ENCODE data around the gene ADCK2.
"Not testable (repeated sequence)": the region's sequence is repeated elsewhere in the genome, so short reads cannot be mapped to it uniquely, and the experiment has no call there.

The ADCK2 gene

DNA sequence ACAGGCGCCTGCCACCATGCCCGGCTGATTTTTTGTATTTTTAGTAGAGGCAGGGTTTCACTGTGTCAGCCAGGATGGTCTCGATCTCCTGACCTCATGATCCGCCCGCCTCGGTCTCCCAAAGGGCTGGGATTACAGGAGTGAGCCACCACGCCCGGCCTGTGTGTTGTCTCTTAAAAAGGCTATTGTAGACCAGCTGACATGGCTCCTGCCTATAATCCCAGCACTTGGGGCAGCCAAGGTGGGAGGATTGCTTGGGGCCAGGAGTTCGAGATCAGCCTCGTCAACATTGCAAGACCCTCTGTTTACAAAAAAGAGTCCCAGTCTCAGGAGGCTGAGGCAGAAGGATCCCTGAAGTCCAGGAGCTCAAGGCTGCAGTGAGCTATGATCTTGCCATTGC is 21.1 kb downstream of the ADCK2 start:
- not testable (repeated sequence) for H3K27me3 ChIP-seq (replicated peaks; ENCODE audit: control insufficient read depth, insufficient read depth, low read length, poor library complexity, severe bottlenecking); H3K27ac ChIP-seq (ENCODE audit: insufficient read depth, low read length, poor library complexity, severe bottlenecking); DNase-seq; H3K4me3 ChIP-seq (ENCODE audit: insufficient read depth, low read depth, low read length, poor library complexity, severe bottlenecking); H3K9me3 ChIP-seq (ENCODE audit: control insufficient read depth, low read length)
- H3K4me1 ChIP-seq (ENCODE audit: control insufficient read depth, insufficient read depth, low read length, poor library complexity, severe bottlenecking) = peaks cover 18% of the 10 kb centered on the region
- H3K36me3 ChIP-seq (ENCODE audit: control insufficient read depth, insufficient read depth, low read length) = peaks cover 16% of the 10 kb centered on the region

DNA sequence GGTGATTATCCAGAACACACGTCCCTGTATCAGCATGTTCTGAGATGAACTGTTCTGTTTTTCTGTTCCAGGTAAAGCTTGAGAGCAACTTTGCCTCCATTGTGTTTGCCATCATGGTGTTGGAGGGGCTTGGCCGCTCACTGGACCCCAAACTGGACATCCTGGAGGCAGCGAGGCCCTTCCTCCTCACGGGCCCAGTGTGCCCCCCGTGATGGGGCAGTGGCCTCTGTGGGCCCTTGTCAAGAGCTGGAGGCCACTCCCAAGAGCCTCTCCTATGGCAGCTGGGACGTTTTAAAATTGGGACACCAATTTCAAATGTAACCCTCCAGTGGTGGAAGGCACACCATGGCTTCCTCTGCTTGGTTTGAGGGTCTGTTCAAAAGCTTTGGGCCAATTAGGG is 21.8 kb downstream of the ADCK2 start:
- DNase-seq = no peak
- Histone ChIP-seq H3K27me3 (replicated peaks; ENCODE audit: control insufficient read depth, insufficient read depth, low read length, poor library complexity, severe bottlenecking) (no peaks in the 10 kb centered on the region), H3K9me3 (ENCODE audit: control insufficient read depth, low read length) (no peaks in the 10 kb centered on the region), H3K27ac (ENCODE audit: insufficient read depth, low read length, poor library complexity, severe bottlenecking) (no peak overlapping the region), H3K4me1 (ENCODE audit: control insufficient read depth, insufficient read depth, low read length, poor library complexity, severe bottlenecking) (peaks cover 18% of the 10 kb centered on the region), H3K36me3 (ENCODE audit: control insufficient read depth, insufficient read depth, low read length) (peaks cover 11% of the 10 kb centered on the region), H3K4me3 (ENCODE audit: insufficient read depth, low read depth, low read length, poor library complexity, severe bottlenecking) (no peak overlapping the region)

DNA sequence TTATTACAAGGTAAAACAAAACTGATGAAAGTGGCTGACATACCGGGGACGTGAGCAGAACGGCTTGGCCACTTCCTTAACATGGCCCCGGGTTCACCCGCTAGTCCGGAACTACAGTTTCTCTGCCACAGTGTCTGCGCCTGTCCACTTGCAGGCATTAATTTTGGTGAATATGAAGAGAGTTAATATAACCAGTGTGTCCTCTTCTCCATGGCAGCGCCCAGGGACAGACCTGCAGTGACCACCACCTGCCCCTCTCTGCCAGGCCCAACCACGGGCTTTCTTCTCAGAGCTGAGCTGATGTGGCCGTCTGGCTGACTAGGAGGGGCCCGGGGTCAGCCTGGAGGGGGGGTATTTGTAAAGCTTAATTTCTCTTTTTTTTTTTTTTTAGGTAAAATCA is 22.6 kb downstream of the ADCK2 start:
- no peaks in the 10 kb centered on the region for H3K27me3 ChIP-seq (replicated peaks; ENCODE audit: control insufficient read depth, insufficient read depth, low read length, poor library complexity, severe bottlenecking)
- H3K9me3 ChIP-seq (ENCODE audit: control insufficient read depth, low read length) = no peaks in the 10 kb centered on the region
- H3K36me3 ChIP-seq (ENCODE audit: control insufficient read depth, insufficient read depth, low read length) = peaks cover 6% of the 10 kb centered on the region
- no peak for DNase-seq
- H3K4me3 ChIP-seq (ENCODE audit: insufficient read depth, low read depth, low read length, poor library complexity, severe bottlenecking) = no peak overlapping the region
- H3K27ac ChIP-seq (ENCODE audit: insufficient read depth, low read length, poor library complexity, severe bottlenecking) = peak overlapping the region; percentile 94
- peaks cover 18% of the 10 kb centered on the region for H3K4me1 ChIP-seq (ENCODE audit: control insufficient read depth, insufficient read depth, low read length, poor library complexity, severe bottlenecking)

DNA sequence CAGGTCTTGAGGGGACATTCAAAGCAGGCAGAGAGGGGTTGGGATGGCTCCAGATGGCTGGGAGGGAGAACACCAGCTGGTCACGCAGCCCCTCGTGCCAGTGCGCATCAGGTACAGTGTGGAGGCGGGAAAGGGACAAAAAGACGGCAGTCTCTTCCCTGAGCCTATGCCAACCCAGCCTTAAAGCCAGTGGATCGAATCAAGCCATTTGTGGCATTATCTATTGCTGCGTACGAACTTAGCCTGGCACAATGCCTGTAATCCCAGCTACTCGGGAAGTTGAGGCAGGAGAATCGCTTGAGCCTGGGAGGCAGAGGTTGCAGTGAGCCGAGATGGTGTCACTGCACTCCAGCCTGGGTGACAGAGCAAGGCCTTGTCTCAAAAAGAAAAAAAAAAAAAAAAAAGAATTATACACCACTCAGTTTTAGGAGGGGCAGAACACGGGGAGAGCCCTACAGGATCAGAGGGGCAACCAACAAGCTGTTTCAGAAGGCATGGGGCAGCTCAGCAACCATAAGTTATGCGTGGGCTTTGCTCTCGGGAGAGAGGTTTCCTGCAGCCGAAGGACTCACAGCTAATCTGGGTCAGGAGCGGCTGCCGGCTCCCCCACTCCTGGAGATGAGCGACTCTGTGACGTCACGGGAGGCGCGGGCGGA is 23.4 kb downstream of the ADCK2 start:
- H3K4me3 ChIP-seq (ENCODE audit: insufficient read depth, low read depth, low read length, poor library complexity, severe bottlenecking) = peak overlapping the region; percentile 100
- peak overlapping the region; percentile 94 for H3K27ac ChIP-seq (ENCODE audit: insufficient read depth, low read length, poor library complexity, severe bottlenecking)
- H3K4me1 ChIP-seq (ENCODE audit: control insufficient read depth, insufficient read depth, low read length, poor library complexity, severe bottlenecking) = peaks cover 18% of the 10 kb centered on the region
- no peaks in the 10 kb centered on the region for H3K36me3 ChIP-seq (ENCODE audit: control insufficient read depth, insufficient read depth, low read length)
- no peaks in the 10 kb centered on the region for H3K27me3 ChIP-seq (replicated peaks; ENCODE audit: control insufficient read depth, insufficient read depth, low read length, poor library complexity, severe bottlenecking)
- DNase-seq = peak; percentile 87 to 93 (median 89)
- H3K9me3 ChIP-seq (ENCODE audit: control insufficient read depth, low read length) = no peaks in the 10 kb centered on the region

DNA sequence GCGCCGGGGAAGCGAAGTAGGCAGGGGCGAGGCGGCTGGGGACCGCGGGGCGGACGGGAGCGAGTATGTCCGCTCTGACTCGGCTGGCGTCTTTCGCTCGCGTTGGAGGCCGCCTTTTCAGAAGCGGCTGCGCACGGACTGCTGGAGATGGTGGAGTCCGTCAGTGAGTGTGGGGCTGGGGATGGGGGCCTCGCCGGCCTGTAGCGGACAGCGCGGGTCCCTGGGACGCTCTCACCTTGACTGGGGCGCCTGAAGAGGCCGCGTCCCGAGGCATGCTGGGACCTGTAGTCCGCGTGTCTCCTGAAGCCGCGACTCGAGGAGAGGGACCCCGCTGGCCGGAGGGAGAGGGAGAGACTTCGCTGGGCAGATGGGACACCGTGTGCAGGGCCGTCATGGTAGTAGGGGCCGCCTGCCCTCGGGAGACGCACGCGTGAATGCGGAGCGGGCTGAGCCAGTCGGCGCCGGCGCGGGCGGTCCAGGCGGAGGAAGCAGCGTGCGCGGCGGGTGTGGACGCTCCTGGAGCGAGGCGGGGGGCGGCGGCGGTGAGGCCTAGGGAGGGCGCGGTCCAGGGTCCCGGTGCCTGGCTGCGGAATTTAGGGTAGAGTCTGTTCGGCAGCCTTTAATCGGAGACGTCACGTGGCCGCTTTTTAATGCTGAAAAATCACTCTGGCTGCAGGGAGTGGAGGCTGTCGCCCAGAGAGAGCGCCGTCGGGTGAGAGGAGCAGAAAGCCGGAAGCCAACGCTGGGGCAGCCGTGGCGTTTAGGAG is 24.1 kb downstream of the ADCK2 start, which contains the start of gene NDUFB2:
Gene NDUFB2, plus strand, starts transcription at position 29 of the 767 bp plus-strand sequence. Its CDS starts 37 bp downstream, at position 66.
- DNase-seq = peak; percentile 46 to 59 (median 53)
- Histone ChIP-seq H3K36me3 (ENCODE audit: control insufficient read depth, insufficient read depth, low read length) (no peaks in the 10 kb centered on the region), H3K27ac (ENCODE audit: insufficient read depth, low read length, poor library complexity, severe bottlenecking) (peak within 1 kb of the TSS; percentile 94), H3K27me3 (replicated peaks; ENCODE audit: control insufficient read depth, insufficient read depth, low read length, poor library complexity, severe bottlenecking) (no peaks in the 10 kb centered on the region), H3K9me3 (ENCODE audit: control insufficient read depth, low read length) (no peaks in the 10 kb centered on the region), H3K4me1 (ENCODE audit: control insufficient read depth, insufficient read depth, low read length, poor library complexity, severe bottlenecking) (peaks cover 18% of the 10 kb centered on the region), H3K4me3 (ENCODE audit: insufficient read depth, low read depth, low read length, poor library complexity, severe bottlenecking) (peak within 1 kb of the TSS; percentile 100)

DNA sequence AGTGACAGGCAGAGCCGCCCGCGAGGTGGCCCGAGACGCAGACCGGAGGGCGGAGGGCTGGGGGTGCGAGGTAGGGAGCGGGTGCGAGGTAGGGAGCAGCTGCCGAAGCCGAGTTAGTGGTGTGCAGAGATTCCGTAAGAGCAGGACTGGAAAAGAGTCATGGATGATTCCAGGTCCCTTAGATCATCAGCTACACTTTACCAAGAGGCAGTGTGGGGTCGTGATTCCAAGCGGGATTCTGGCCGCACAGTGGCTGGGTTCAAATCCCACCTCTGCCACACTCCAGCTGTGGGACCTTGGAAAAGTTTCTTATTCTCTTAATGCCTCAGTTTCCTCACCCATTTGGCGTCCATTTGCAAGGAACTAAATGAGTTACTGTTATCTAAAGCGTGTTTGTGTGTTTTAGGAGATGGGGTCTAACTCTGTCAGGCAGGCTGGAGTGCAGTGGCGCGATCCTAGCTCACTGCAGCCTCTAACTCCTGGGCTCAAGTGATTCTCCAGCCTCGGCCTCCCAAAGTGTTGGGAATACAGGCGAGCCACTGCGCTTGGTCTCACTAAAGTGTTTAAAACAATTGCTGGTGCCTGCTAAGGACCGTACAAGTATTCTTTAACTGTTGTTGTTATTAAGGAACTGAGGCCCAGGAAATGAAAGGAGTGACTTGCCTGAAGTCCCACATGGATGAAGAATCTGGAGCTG is 24.9 kb downstream of the ADCK2 start:
- Histone ChIP-seq H3K27me3 (replicated peaks; ENCODE audit: control insufficient read depth, insufficient read depth, low read length, poor library complexity, severe bottlenecking) (no peaks in the 10 kb centered on the region), H3K4me1 (ENCODE audit: control insufficient read depth, insufficient read depth, low read length, poor library complexity, severe bottlenecking) (peaks cover 18% of the 10 kb centered on the region), H3K27ac (ENCODE audit: insufficient read depth, low read length, poor library complexity, severe bottlenecking) (peak overlapping the region; percentile 94), H3K9me3 (ENCODE audit: control insufficient read depth, low read length) (no peaks in the 10 kb centered on the region), H3K36me3 (ENCODE audit: control insufficient read depth, insufficient read depth, low read length) (no peaks in the 10 kb centered on the region), H3K4me3 (ENCODE audit: insufficient read depth, low read depth, low read length, poor library complexity, severe bottlenecking) (peak overlapping the region; percentile 100)
- no peak for DNase-seq

DNA sequence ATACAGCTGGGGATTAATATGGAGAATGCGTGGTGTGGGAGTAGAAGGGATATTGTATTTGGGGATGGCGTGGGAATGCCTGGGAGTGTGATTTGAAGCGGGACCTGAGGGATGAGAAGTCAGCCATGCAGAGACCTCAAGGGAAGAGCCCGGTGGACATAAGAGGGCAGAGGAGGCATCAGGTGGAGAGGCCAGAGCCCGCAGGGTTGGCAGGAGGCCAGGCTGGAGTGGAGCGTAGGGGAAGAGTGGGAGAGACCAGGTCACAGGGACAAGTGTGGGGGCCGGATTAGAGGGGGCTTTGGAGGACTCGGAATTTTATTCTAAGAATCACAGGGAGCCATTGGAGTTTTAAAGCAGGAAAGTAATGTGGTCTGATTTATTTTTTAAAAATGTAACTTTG is 25.7 kb downstream of the ADCK2 start:
- Histone ChIP-seq H3K36me3 (ENCODE audit: control insufficient read depth, insufficient read depth, low read length) (no peaks in the 10 kb centered on the region), H3K9me3 (ENCODE audit: control insufficient read depth, low read length) (no peaks in the 10 kb centered on the region), H3K27me3 (replicated peaks; ENCODE audit: control insufficient read depth, insufficient read depth, low read length, poor library complexity, severe bottlenecking) (no peaks in the 10 kb centered on the region), H3K4me1 (ENCODE audit: control insufficient read depth, insufficient read depth, low read length, poor library complexity, severe bottlenecking) (peaks cover 18% of the 10 kb centered on the region), H3K27ac (ENCODE audit: insufficient read depth, low read length, poor library complexity, severe bottlenecking) (no peak overlapping the region), H3K4me3 (ENCODE audit: insufficient read depth, low read depth, low read length, poor library complexity, severe bottlenecking) (no peak overlapping the region)
- DNase-seq = no peak

DNA sequence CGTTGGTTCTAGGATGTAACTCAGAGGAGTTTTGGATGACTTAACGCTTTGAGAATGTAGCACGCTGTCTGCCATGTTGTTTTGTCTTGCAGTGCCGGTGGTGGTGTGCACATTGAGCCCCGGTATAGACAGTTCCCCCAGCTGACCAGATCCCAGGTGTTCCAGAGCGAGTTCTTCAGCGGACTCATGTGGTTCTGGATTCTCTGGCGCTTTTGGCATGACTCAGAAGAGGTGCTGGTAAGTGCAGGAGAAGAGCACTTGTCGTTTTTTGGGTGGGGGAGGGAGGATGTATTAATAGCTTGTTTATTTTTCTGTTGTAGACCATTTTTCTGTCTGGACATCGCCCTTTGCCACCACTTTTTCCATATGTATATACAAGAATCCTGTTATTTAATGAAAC is 30.0 kb downstream of the ADCK2 start:
- Histone ChIP-seq H3K9me3 (ENCODE audit: control insufficient read depth, low read length) (no peaks in the 10 kb centered on the region), H3K4me3 (ENCODE audit: insufficient read depth, low read depth, low read length, poor library complexity, severe bottlenecking) (no peak overlapping the region), H3K4me1 (ENCODE audit: control insufficient read depth, insufficient read depth, low read length, poor library complexity, severe bottlenecking) (peaks cover 8% of the 10 kb centered on the region), H3K27me3 (replicated peaks; ENCODE audit: control insufficient read depth, insufficient read depth, low read length, poor library complexity, severe bottlenecking) (no peaks in the 10 kb centered on the region), H3K27ac (ENCODE audit: insufficient read depth, low read length, poor library complexity, severe bottlenecking) (no peak overlapping the region), H3K36me3 (ENCODE audit: control insufficient read depth, insufficient read depth, low read length) (peaks cover 21% of the 10 kb centered on the region)
- no peak for DNase-seq

DNA sequence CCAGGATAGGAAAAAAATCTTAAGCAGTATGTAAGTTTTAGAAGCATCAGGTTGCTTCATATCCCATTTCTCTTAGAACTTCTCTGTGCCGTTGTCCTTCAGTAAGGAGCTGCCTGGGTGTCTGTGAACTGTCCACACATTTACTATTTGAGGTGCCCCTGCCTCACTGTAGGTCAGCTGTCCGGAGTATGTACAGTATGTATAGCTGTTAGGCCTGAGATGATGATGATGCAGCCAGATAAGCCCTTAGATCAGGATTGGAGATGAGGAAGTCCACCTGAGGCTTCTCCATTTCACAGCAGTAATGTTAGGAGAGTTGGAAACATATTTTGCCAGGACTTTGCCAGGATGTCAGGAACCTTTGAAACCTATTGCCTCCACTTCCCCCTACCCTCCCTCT is 31.5 kb downstream of the ADCK2 start:
- no peaks in the 10 kb centered on the region for H3K4me1 ChIP-seq (ENCODE audit: control insufficient read depth, insufficient read depth, low read length, poor library complexity, severe bottlenecking)
- H3K27ac ChIP-seq (ENCODE audit: insufficient read depth, low read length, poor library complexity, severe bottlenecking) = no peak overlapping the region
- no peaks in the 10 kb centered on the region for H3K9me3 ChIP-seq (ENCODE audit: control insufficient read depth, low read length)
- H3K27me3 ChIP-seq (replicated peaks; ENCODE audit: control insufficient read depth, insufficient read depth, low read length, poor library complexity, severe bottlenecking) = no peaks in the 10 kb centered on the region
- no peak for DNase-seq
- H3K36me3 ChIP-seq (ENCODE audit: control insufficient read depth, insufficient read depth, low read length) = peaks cover 21% of the 10 kb centered on the region
- no peak overlapping the region for H3K4me3 ChIP-seq (ENCODE audit: insufficient read depth, low read depth, low read length, poor library complexity, severe bottlenecking)

DNA sequence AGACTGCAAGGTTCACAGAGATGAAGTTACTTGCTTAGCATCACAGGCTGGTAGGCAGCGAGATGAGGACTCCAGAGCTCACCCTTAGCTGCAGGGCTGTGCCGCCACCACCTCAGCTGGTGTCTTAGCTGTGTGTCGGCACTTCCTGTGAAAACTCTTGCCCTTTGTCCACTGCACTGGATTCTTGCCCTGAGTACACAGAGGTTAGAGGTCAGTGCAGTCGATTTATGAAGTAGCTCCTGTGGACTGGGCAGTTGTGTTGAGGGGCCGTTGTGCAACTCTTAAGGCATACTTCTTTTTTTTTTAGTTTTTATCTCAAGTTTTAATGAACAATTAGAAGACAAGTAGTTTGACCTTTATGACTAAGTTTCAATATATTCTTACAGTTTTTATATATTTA is 34.4 kb downstream of the ADCK2 start:
- Histone ChIP-seq H3K36me3 (ENCODE audit: control insufficient read depth, insufficient read depth, low read length) (peaks cover 21% of the 10 kb centered on the region), H3K27ac (ENCODE audit: insufficient read depth, low read length, poor library complexity, severe bottlenecking) (no peak overlapping the region), H3K4me3 (ENCODE audit: insufficient read depth, low read depth, low read length, poor library complexity, severe bottlenecking) (no peak overlapping the region), H3K9me3 (ENCODE audit: control insufficient read depth, low read length) (no peaks in the 10 kb centered on the region), H3K27me3 (replicated peaks; ENCODE audit: control insufficient read depth, insufficient read depth, low read length, poor library complexity, severe bottlenecking) (no peaks in the 10 kb centered on the region), H3K4me1 (ENCODE audit: control insufficient read depth, insufficient read depth, low read length, poor library complexity, severe bottlenecking) (no peaks in the 10 kb centered on the region)
- DNase-seq = no peak
